ENCODE measurements around the gene LRRC74A.

DNA sequence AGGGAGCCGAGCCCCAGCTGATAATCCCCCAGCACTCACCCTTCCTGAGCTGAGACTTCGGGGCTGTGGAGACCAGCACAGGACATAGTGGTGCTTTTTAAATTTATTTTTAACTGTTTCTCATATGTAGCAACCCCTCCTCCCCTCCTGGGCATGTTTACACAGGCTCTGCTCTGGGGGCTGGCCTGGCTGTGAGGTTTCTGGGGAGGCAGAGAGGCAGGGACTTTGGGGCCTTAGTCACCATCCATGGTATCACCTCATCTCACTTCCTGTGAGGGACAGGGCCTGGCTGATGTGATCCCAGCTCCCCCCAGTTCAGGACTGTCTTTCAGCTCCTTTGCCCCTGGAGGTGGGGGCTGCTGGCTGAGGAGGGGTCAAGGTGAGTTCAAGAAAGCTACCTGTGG is 44.6 kb upstream of the LRRC74A start:
- TF ChIP-seq POLR2AphosphoS5 (IDR thresholded peaks at IDR 0.05; ENCODE audit: low read depth, low read length) (no peak), TAF1 (IDR thresholded peaks at IDR 0.05; ENCODE audit: borderline replicate concordance, insufficient read depth, low read length) (no peak), SIN3A (IDR thresholded peaks at IDR 0.05; ENCODE audit: borderline replicate concordance, insufficient read depth, low read length) (no peak), FOXP2 (optimal IDR thresholded peaks at IDR 0.05; ENCODE audit: borderline replicate concordance, extremely low read depth, extremely low read length, insufficient read depth) (no peak)
- TF ChIP-seq, protein P1, sequence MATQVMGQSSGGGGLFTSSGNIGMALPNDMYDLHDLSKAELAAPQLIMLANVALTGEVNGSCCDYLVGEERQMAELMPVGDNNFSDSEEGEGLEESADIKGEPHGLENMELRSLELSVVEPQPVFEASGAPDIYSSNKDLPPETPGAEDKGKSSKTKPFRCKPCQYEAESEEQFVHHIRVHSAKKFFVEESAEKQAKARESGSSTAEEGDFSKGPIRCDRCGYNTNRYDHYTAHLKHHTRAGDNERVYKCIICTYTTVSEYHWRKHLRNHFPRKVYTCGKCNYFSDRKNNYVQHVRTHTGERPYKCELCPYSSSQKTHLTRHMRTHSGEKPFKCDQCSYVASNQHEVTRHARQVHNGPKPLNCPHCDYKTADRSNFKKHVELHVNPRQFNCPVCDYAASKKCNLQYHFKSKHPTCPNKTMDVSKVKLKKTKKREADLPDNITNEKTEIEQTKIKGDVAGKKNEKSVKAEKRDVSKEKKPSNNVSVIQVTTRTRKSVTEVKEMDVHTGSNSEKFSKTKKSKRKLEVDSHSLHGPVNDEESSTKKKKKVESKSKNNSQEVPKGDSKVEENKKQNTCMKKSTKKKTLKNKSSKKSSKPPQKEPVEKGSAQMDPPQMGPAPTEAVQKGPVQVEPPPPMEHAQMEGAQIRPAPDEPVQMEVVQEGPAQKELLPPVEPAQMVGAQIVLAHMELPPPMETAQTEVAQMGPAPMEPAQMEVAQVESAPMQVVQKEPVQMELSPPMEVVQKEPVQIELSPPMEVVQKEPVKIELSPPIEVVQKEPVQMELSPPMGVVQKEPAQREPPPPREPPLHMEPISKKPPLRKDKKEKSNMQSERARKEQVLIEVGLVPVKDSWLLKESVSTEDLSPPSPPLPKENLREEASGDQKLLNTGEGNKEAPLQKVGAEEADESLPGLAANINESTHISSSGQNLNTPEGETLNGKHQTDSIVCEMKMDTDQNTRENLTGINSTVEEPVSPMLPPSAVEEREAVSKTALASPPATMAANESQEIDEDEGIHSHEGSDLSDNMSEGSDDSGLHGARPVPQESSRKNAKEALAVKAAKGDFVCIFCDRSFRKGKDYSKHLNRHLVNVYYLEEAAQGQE (IDR thresholded peaks at IDR 0.05; ENCODE audit: insufficient read depth in 1 of 2, low read depth in 2 of 2, low read length in 2 of 2), result no peak
